Trophoblast cell (in vitro differentiated cells and primary cell): ENCODE measurements around the gene PLEKHG3.

Experiments
- DNase-seq, 2 donors: peaks; one replicate each; pipeline ENCODE4 v3.0.0-alpha.2; 2016
- H2AFZ ChIP-seq: 2 replicates; pipeline ENCODE4 v1.6.1; 2013; ENCODE audit warnings: low read length, moderate library complexity, mild to moderate bottlenecking; ENCODE audit not compliant: insufficient read depth, poor library complexity
- H2AK5ac ChIP-seq: 2 replicates; pipeline ENCODE4 v1.6.1; 2013; ENCODE audit warnings: mild to moderate bottlenecking, low read length
- H2BK120ac ChIP-seq: 2 replicates; pipeline ENCODE4 v1.6.1; 2013; ENCODE audit warnings: low read length, mild to moderate bottlenecking, moderate library complexity; ENCODE audit not compliant: insufficient read depth, poor library complexity
- H2BK12ac ChIP-seq: 2 replicates; pipeline ENCODE4 v1.6.1; 2013; ENCODE audit warnings: mild to moderate bottlenecking, low read length, moderate library complexity
- H2BK5ac ChIP-seq: 2 replicates; pipeline ENCODE4 v1.6.1; 2013; ENCODE audit warnings: low read length, low read depth, moderate library complexity, mild to moderate bottlenecking; ENCODE audit not compliant: poor library complexity
- H3K14ac ChIP-seq: 2 replicates; pipeline ENCODE4 v1.6.1; 2013; ENCODE audit warnings: mild to moderate bottlenecking, low read length
- H3K18ac ChIP-seq: 2 replicates; pipeline ENCODE4 v1.6.1; 2013; ENCODE audit warnings: mild to moderate bottlenecking, low read length
- H3K23ac ChIP-seq: 2 replicates; pipeline ENCODE4 v1.6.1; 2013; ENCODE audit warnings: low read length
- H3K27ac ChIP-seq: 2 replicates; pipeline ENCODE4 v1.5.1; 2013; ENCODE audit warnings: low read depth, mild to moderate bottlenecking, inconsistent platforms, low read length, moderate library complexity
- H3K27me3 ChIP-seq: 2 replicates; pipeline ENCODE4 v1.6.1; 2013; ENCODE audit warnings: inconsistent platforms, mild to moderate bottlenecking, low read length, moderate library complexity; ENCODE audit not compliant: insufficient read depth
- H3K36me3 ChIP-seq, 2 experiments: 1 replicate in 1 of 2; 2 replicates in 1 of 2; pipeline ENCODE4 v1.6.1; 2013; ENCODE audit warnings: low read length in 2 of 2, mild to moderate bottlenecking in 2 of 2, moderate library complexity in 1 of 2; ENCODE audit not compliant: insufficient read depth in 2 of 2, control insufficient read depth in 1 of 2
- H3K4ac ChIP-seq: 2 replicates; pipeline ENCODE4 v1.6.1; 2013; ENCODE audit warnings: low read depth, mild to moderate bottlenecking, low read length, moderate library complexity
- H3K4me1 ChIP-seq, 2 experiments: 1 replicate in 1 of 2; 2 replicates in 1 of 2; pipeline ENCODE4 v1.6.1; 2013; ENCODE audit warnings: low read length in 2 of 2, mild to moderate bottlenecking in 2 of 2, moderate library complexity in 1 of 2; ENCODE audit not compliant: insufficient read depth in 2 of 2, control insufficient read depth in 1 of 2
- H3K4me2 ChIP-seq: 2 replicates; pipeline ENCODE4 v1.6.1; 2013; ENCODE audit warnings: inconsistent platforms, mild to moderate bottlenecking, low read length, moderate library complexity
- H3K4me3 ChIP-seq: 2 replicates; pipeline ENCODE4 v1.5.1; 2013; ENCODE audit warnings: mild to moderate bottlenecking, low read depth, low read length, inconsistent platforms
- H3K79me1 ChIP-seq: one replicate; pipeline ENCODE4 v1.6.1; 2013; ENCODE audit warnings: low read length
- H3K79me2 ChIP-seq: 2 replicates; pipeline ENCODE4 v1.6.1; 2013; ENCODE audit warnings: low read length, mild to moderate bottlenecking; ENCODE audit not compliant: control insufficient read depth, insufficient read depth, poor library complexity
- H3K9ac ChIP-seq: 2 replicates; pipeline ENCODE4 v1.6.1; 2013; ENCODE audit warnings: mild to moderate bottlenecking, low read length
- H3K9me3 ChIP-seq: 2 replicates; pipeline ENCODE4 v1.6.1; 2013; ENCODE audit warnings: low read depth, mild to moderate bottlenecking, control low read depth, inconsistent platforms, low read length; ENCODE audit not compliant: insufficient read depth
- H4K12ac ChIP-seq: 2 replicates; pipeline ENCODE4 v1.6.1; 2013; ENCODE audit warnings: low read depth, mild to moderate bottlenecking, low read length, moderate library complexity
- H4K8ac ChIP-seq: 2 replicates; pipeline ENCODE4 v1.6.1; 2013; ENCODE audit warnings: low read depth, mild to moderate bottlenecking, low read length, moderate library complexity
- H4K91ac ChIP-seq: one replicate; pipeline ENCODE4 v1.6.1; 2013; ENCODE audit warnings: low read depth, mild to moderate bottlenecking, low read length, moderate library complexity
- WGBS: extraction: QIAGEN DNeasy Blood & Tissue Kit; methylation state at CpG from one replicate; pipeline ENCODE4 v1.1.7; 2013; ENCODE audit warnings: missing lambda C conversion rate; ENCODE audit not compliant: insufficient read length, insufficient coverage; ENCODE audit errors: extremely low coverage; 5-methylcytosine and 5-hydroxymethylcytosine counted together

The PLEKHG3 gene

GRCh38 chr14:64758691-64759554 lies 54.7 kb downstream of the PLEKHG3 start:
- Histone ChIP-seq H3K4me1 (peaks cover 45 to 56% of the 10 kb centered on the region in 2 experiments), H2AK5ac (peak overlapping the region; percentile 25), H2BK5ac (peak overlapping the region; percentile 90), H3K9ac (no peak overlapping the region), H3K23ac (no peak overlapping the region), H2BK120ac (peak overlapping the region; percentile 93), H3K4me2 (peak overlapping the region; percentile 1), H3K27me3 (no peaks in the 10 kb centered on the region), H3K4ac (peak overlapping the region; percentile 10), H3K18ac (peak overlapping the region; percentile 15), H2BK12ac (peak overlapping the region; percentile 21), H2AFZ (peak overlapping the region; percentile 3), H4K8ac (peak overlapping the region; percentile 18), H3K36me3 (no peaks in the 10 kb centered on the region), H4K12ac (no peak overlapping the region), H3K27ac (peak overlapping the region; percentile 92), H3K4me3 (no peak overlapping the region), H3K79me2 (peaks cover 7% of the 10 kb centered on the region), H3K9me3 (peaks cover 3% of the 10 kb centered on the region), H3K14ac (peak overlapping the region; percentile 54), H4K91ac (peak overlapping the region; percentile 79), H3K79me1 (peaks cover 37% of the 10 kb centered on the region)
- peak; percentile 82 to 86 for DNase-seq
- WGBS: no CpG with 5 or more reads among the region's 7 CpGs

- peak overlapping the region; percentile 18 for H4K8ac ChIP-seq
- peak overlapping the region; percentile 14 for H2BK5ac ChIP-seq
- H4K91ac ChIP-seq: peak overlapping the region; percentile 79
- no peak for DNase-seq
- no peak overlapping the region for H3K4me2 ChIP-seq
- H2AFZ ChIP-seq: no peak overlapping the region
- H3K27ac ChIP-seq: peak overlapping the region; percentile 92
- H3K4me1 ChIP-seq: peaks cover 51 to 60% of the 10 kb centered on the region in 2 experiments
- H3K9me3 ChIP-seq: peaks cover 3% of the 10 kb centered on the region
- peaks cover 7% of the 10 kb centered on the region for H3K79me2 ChIP-seq
- peak overlapping the region; percentile 54 for H3K14ac ChIP-seq
- WGBS: no CpG with 5 or more reads among the region's 6 CpGs
- peak overlapping the region; percentile 10 for H3K4ac ChIP-seq
- no peak overlapping the region for H3K4me3 ChIP-seq
- H3K36me3 ChIP-seq: no peaks in the 10 kb centered on the region
- H4K12ac ChIP-seq: no peak overlapping the region
- H2BK12ac ChIP-seq: peak overlapping the region; percentile 21
- no peak overlapping the region for H3K23ac ChIP-seq
- H3K27me3 ChIP-seq: no peaks in the 10 kb centered on the region
- peak overlapping the region; percentile 15 for H3K18ac ChIP-seq
- peak overlapping the region; percentile 49 for H2BK120ac ChIP-seq
- no peak overlapping the region for H3K9ac ChIP-seq
- H3K79me1 ChIP-seq: peaks cover 41% of the 10 kb centered on the region
- H2AK5ac ChIP-seq: peak overlapping the region; percentile 25
These were observed 55.3 kb downstream of the PLEKHG3 start for GRCh38 chr14:64759555-64759938.

- no peak overlapping the region for H3K9ac ChIP-seq
These were observed 56.0 kb downstream of the PLEKHG3 start for GRCh38 chr14:64760146-64760755.

GRCh38 chr14:64760916-64761315 lies 56.7 kb downstream of the PLEKHG3 start:
- no peak overlapping the region for H3K4me2 ChIP-seq
- no peak for DNase-seq
- no peaks in the 10 kb centered on the region for H3K36me3 ChIP-seq
- WGBS: no CpG with 5 or more reads among the region's 5 CpGs
- no peak overlapping the region for H3K9ac ChIP-seq
- peaks cover 50 to 55% of the 10 kb centered on the region in 2 experiments for H3K4me1 ChIP-seq
- no peak overlapping the region for H4K8ac ChIP-seq
- peaks cover 7% of the 10 kb centered on the region for H3K79me2 ChIP-seq
- H3K4ac ChIP-seq: no peak overlapping the region
- no peak overlapping the region for H4K91ac ChIP-seq
- H3K9me3 ChIP-seq: peaks cover 7% of the 10 kb centered on the region
- no peak overlapping the region for H3K27ac ChIP-seq
- H2AK5ac ChIP-seq: peak overlapping the region; percentile 18
- no peak overlapping the region for H3K4me3 ChIP-seq
- H3K27me3 ChIP-seq: no peaks in the 10 kb centered on the region
- no peak overlapping the region for H2BK120ac ChIP-seq
- peaks cover 44% of the 10 kb centered on the region for H3K79me1 ChIP-seq
- H3K14ac ChIP-seq: peak overlapping the region; percentile 18
- no peak overlapping the region for H3K23ac ChIP-seq
- peak overlapping the region; percentile 6 for H2BK12ac ChIP-seq
- H4K12ac ChIP-seq: no peak overlapping the region
- H3K18ac ChIP-seq: no peak overlapping the region
- no peak overlapping the region for H2AFZ ChIP-seq
- H2BK5ac ChIP-seq: no peak overlapping the region

More at GRCh38 chr14:64760146-64760755, 56.0 kb downstream of the PLEKHG3 start:
- peaks cover 3% of the 10 kb centered on the region for H3K9me3 ChIP-seq
- H3K18ac ChIP-seq: no peak overlapping the region
- peak overlapping the region; percentile 49 for H2BK120ac ChIP-seq
- no peak overlapping the region for H3K27ac ChIP-seq
- no peak overlapping the region for H3K4me2 ChIP-seq
- H4K8ac ChIP-seq: peak overlapping the region; percentile 18
- no CpG with 5 or more reads among the region's 8 CpGs for WGBS
- peaks cover 7% of the 10 kb centered on the region for H3K79me2 ChIP-seq
- H2AFZ ChIP-seq: no peak overlapping the region
- DNase-seq: peak; percentile 37 to 70
- no peak overlapping the region for H3K4me3 ChIP-seq
- H3K4me1 ChIP-seq: peaks cover 53 to 59% of the 10 kb centered on the region in 2 experiments
- H3K14ac ChIP-seq: no peak overlapping the region
- H3K79me1 ChIP-seq: peaks cover 44% of the 10 kb centered on the region
- H2BK12ac ChIP-seq: peak overlapping the region; percentile 21
- no peak overlapping the region for H3K23ac ChIP-seq
- peak overlapping the region; percentile 79 for H4K91ac ChIP-seq
- H3K36me3 ChIP-seq: no peaks in the 10 kb centered on the region
- H2BK5ac ChIP-seq: no peak overlapping the region
- H4K12ac ChIP-seq: no peak overlapping the region
- no peaks in the 10 kb centered on the region for H3K27me3 ChIP-seq
- peak overlapping the region; percentile 25 for H2AK5ac ChIP-seq
- no peak overlapping the region for H3K4ac ChIP-seq
